HepG2 (cell line): ENCODE results near the gene USP28. TPM values are rescaled to one million over a fixed set of nuclear protein-coding genes. Genes with fewer than 3 reads are reported as not detected.

Experiments used
- ATAC-seq: fragments of 200-7000 bp; cut with Tn5 transposase; 3 replicates; pipeline ENCODE4 v1.9.1; 2020; ENCODE audit warnings: mild to moderate bottlenecking, moderate library complexity
- BruUV-seq: library from RNA; stranded (reverse); fragments of 400-500 nt; replicated peaks from 2 replicates; lab custom pipeline; 2021; lab: Mats Ljungman, UMichigan
- CTCF ChIA-PET: fragments of 300-600 bp; formaldehyde crosslinking; extraction: SDS; loops from one replicate; lab custom pipeline; 2021; ENCODE audit warnings: low total read pairs, inconsistent platforms, low intra/inter-chr PET ratio; lab: Yijun Ruan, JAX
- POLR2A ChIA-PET: fragments of 350-600 bp; sonication (Branson Sonifier 250); formaldehyde crosslinking; loops from one replicate; lab custom pipeline; 2020; ENCODE audit warnings: antibody characterized with exemption, inconsistent platforms; lab: Yijun Ruan, JAX
- DNase-seq: peaks from one replicate; pipeline ENCODE4 v3.0.0-alpha.2; 2015; ENCODE audit warnings: low spot score
- FAIRE-seq: peaks from 3 replicates; lab custom pipeline; 2011; peaks lifted over from hg19 to GRCh38; lab: Jason Lieb, UNC
- H2AFZ ChIP-seq: one replicate; pipeline ENCODE4 v1.6.1; 2011; ENCODE audit warnings: low read length, inconsistent platforms
- H3K27ac ChIP-seq: fragments of 300-600 bp; 3 replicates; pipeline ENCODE4 v1.8.0; 2011; ENCODE audit warnings: mixed run types, mild to moderate bottlenecking, mixed read lengths, low read length, inconsistent platforms; ENCODE audit not compliant: insufficient read depth; ENCODE audit errors: extremely low read length
- H3K27me3 ChIP-seq, 2 experiments: fragments of 200-600 bp in 1 of 2; 2 replicates in 1 of 2; 3 replicates in 1 of 2; pipeline versions ENCODE4 v1.6.0 to v1.8.0; 2011; ENCODE audit warnings: low read length in 2 of 2, mild to moderate bottlenecking in 2 of 2, moderate library complexity in 2 of 2, inconsistent platforms in 1 of 2; ENCODE audit not compliant: insufficient read depth in 2 of 2, control insufficient read depth in 1 of 2
- H3K36me3 ChIP-seq, 2 experiments: fragments of 200-600 bp in 1 of 2; replicated peaks in 1 of 2; 2 replicates in 1 of 2; 3 replicates in 1 of 2; pipeline versions ENCODE4 v1.5.1 to v1.8.0; 2011; ENCODE audit warnings: low read length in 2 of 2, inconsistent platforms in 1 of 2; ENCODE audit not compliant: insufficient read depth in 2 of 2, control insufficient read depth in 1 of 2
- H3K4me1 ChIP-seq: 2 replicates; pipeline ENCODE4 v1.5.1; 2012; ENCODE audit warnings: low read length, inconsistent platforms; ENCODE audit not compliant: insufficient read depth
- H3K4me2 ChIP-seq: 2 replicates; pipeline ENCODE4 v1.6.0; 2011; ENCODE audit warnings: low read depth, low read length, inconsistent platforms
- H3K4me3 ChIP-seq, 3 experiments: fragments of 200-600 bp in 1 of 3; sonication (generic), shearing (Covaris generic) in 1 of 3; replicated peaks in 1 of 3; 2 replicates each; pipeline ENCODE4 v1.5.1; 2011 to 2016; ENCODE audit warnings: low read length in 3 of 3, inconsistent platforms in 2 of 3, low read depth in 2 of 3, mild to moderate bottlenecking in 2 of 3, control low read depth in 1 of 3, mixed read lengths in 1 of 3; ENCODE audit not compliant: insufficient read depth in 1 of 3
- H3K79me2 ChIP-seq: one replicate; pipeline ENCODE4 v1.6.1; 2011; ENCODE audit warnings: low read length, inconsistent platforms; ENCODE audit not compliant: insufficient read depth
- H3K9ac ChIP-seq: 2 replicates; pipeline ENCODE4 v1.6.0; 2011; ENCODE audit warnings: mild to moderate bottlenecking, low read depth, low read length, inconsistent platforms; ENCODE audit not compliant: insufficient read depth
- H3K9me3 ChIP-seq: 2 replicates; pipeline ENCODE4 v1.5.1; 2012; ENCODE audit warnings: mild to moderate bottlenecking, low read length
- H4K20me1 ChIP-seq: 2 replicates; pipeline ENCODE4 v1.6.0; 2011; ENCODE audit warnings: inconsistent platforms, mild to moderate bottlenecking, low read length, moderate library complexity; ENCODE audit not compliant: insufficient read depth
- CSRNP1 ChIP-seq: sonication (generic); formaldehyde crosslinking; IDR thresholded peaks from 2 replicates; pipeline ENCODE4 v1.8.1; 2023; ENCODE audit warnings: mild to moderate bottlenecking, missing genetic modification reagents
- ESRRA ChIP-seq: sonication (generic); formaldehyde crosslinking; IDR thresholded peaks from 2 replicates; pipeline ENCODE4 v1.5.1; 2020; ENCODE audit warnings: mild to moderate bottlenecking, low read depth, missing genetic modification reagents
- HNRNPUL1 ChIP-seq: fragments of 200-400 bp; formaldehyde crosslinking; IDR thresholded peaks from 2 replicates; pipeline ENCODE4 v1.6.1; 2017; ENCODE audit warnings: low read depth, mild to moderate bottlenecking, low read length, moderate library complexity
- ZFAT ChIP-seq: sonication (generic); formaldehyde crosslinking; conservative IDR thresholded peaks from 2 replicates; pipeline ENCODE4 v1.8.1; 2023; ENCODE audit warnings: missing genetic modification reagents, inconsistent platforms
- ZNF709 ChIP-seq: sonication (generic); formaldehyde crosslinking; IDR thresholded peaks from 2 replicates; pipeline ENCODE4 v1.5.0; 2020; ENCODE audit warnings: mild to moderate bottlenecking, missing genetic modification reagents
- ZNF720 ChIP-seq: sonication (generic); formaldehyde crosslinking; IDR thresholded peaks from 2 replicates; pipeline ENCODE4 v1.4.0; 2020; ENCODE audit warnings: missing genetic modification reagents
- ZNF878 ChIP-seq: sonication (generic); formaldehyde crosslinking; IDR thresholded peaks from 2 replicates; pipeline ENCODE4 v1.8.1; 2023; ENCODE audit warnings: mild to moderate bottlenecking, missing genetic modification reagents, moderate library complexity
- ZSCAN21 ChIP-seq: sonication (generic); formaldehyde crosslinking; IDR thresholded peaks from 2 replicates; pipeline ENCODE4 v1.8.0; 2022; ENCODE audit warnings: mild to moderate bottlenecking, missing genetic modification reagents, moderate library complexity, borderline replicate concordance
- WGBS: methylation state at CpG from one replicate; pipeline ENCODE4 v1.1.6; 2017; ENCODE audit warnings: low lambda C conversion rate; 5-methylcytosine and 5-hydroxymethylcytosine counted together
- in situ Hi-C: cut with HindIII; loops from 2 replicates; pipeline ENCODE4 v1.10.0; 2017; ENCODE audit warnings: low pct_unique_long_range_greater_than_20kb; ENCODE audit not compliant: extremely low pct_ligation_motif_present
- intact Hi-C: fragments of 100-400 bp; cut with micrococcal nuclease; formaldehyde crosslinking; loops from one replicate; pipeline ENCODE4 v1.10.0; 2022; ENCODE audit not compliant: unreplicated experiment
- polyA plus RNA-seq, 8 experiments: library from polyadenylated mRNA; depleted of rRNA in 3 of 8; stranded (reverse) in 7 of 8; unstranded in 1 of 8; fragments of >200 nt; fragmentation: Illumina TruSeq in 4 of 8; extraction: Trizol in 4 of 8; gene quantifications; 2 replicates each; pipeline versions ENCODE4 v1.2.1 to v1.2.3, GENCODE V29; 2011 to 2016; ENCODE audit warnings: low read depth in 4 of 8, missing spikeins in 1 of 8, mixed read lengths in 1 of 8; ENCODE audit not compliant: insufficient read depth in 1 of 8
- total RNA-seq, 5 experiments: library from RNA; depleted of rRNA; stranded (reverse); fragments of >200 nt; fragmentation: Illumina TruSeq; extraction: Trizol; gene quantifications; 2 replicates each; pipeline ENCODE4 v1.2.3, GENCODE V29; 2016; ENCODE audit warnings: low read depth in 1 of 5

Gene USP28
- total and polyA plus RNA-seq, 2 of the 13 experiments (the other 11 are each of a cell fraction or from before 2014, with no cell fraction given), result 29.6 to 34.3 TPM

- no peak for FAIRE-seq
- no TSS peak for BruUV-seq
- in situ Hi-C loops, result loop anchor here (25.0 kb wide), 1 partner anchor 445 kb away; no protein-coding TSS in a partner anchor
- Histone ChIP-seq H3K9ac (no peak overlapping the region), H3K36me3 (peaks cover 2 to 33% of the 10 kb centered on the region in 2 experiments; a peak in 3 of 5 replicates), H3K4me2 (no peak overlapping the region), H3K4me3 (no peak overlapping the region), H4K20me1 (no peaks in the 10 kb centered on the region), H2AFZ (no peak overlapping the region), H3K4me1 (no peaks in the 10 kb centered on the region), H3K79me2 (no peaks in the 10 kb centered on the region), H3K9me3 (no peaks in the 10 kb centered on the region), H3K27me3 (no peaks in the 10 kb centered on the region), H3K27ac (no peak overlapping the region)
- POLR2A ChIA-PET, result no interaction called here
- CTCF ChIA-PET, result no interaction called here
- DNase-seq, result no peak
- no peak for TF ChIP-seq HNRNPUL1
- no peak for TF ChIP-seq CSRNP1
- TF ChIP-seq ZFAT (CRISPR knock-in tag), result no peak
- no peak for TF ChIP-seq ZNF709 (CRISPR knock-in tag)
- no peak for TF ChIP-seq ESRRA (CRISPR knock-in tag)
- no peak for TF ChIP-seq ZNF878
- TF ChIP-seq ZSCAN21 (CRISPR knock-in tag), result no peak
- TF ChIP-seq ZNF720 (CRISPR knock-in tag), result no peak
- intact Hi-C loops, result no loop called here
- ATAC-seq, result no peak
- WGBS, result 95% methylated on average over 6 of the region's 6 CpGs
Measured at GRCh38 chr11:113817626-113818025, 57.7 kb downstream of the USP28 start.
